HepG2 (cell line): ENCODE results near the gene BARX2. TPM values are rescaled to one million over a fixed set of nuclear protein-coding genes. Genes with fewer than 3 reads are reported as not detected.

Experiments
- ATF2 ChIP-seq: sonication (generic); formaldehyde crosslinking; IDR thresholded peaks from 2 replicates; pipeline ENCODE4 v1.4.0; 2020; ENCODE audit warnings: missing genetic modification reagents
- CENPBD1 ChIP-seq: sonication (generic); formaldehyde crosslinking; IDR thresholded peaks from 2 replicates; pipeline ENCODE4 v1.8.0; 2022; ENCODE audit warnings: missing genetic modification reagents, low read depth, mild to moderate bottlenecking, borderline replicate concordance
- DNMT1 ChIP-seq: sonication (generic); formaldehyde crosslinking; IDR thresholded peaks from 2 replicates; pipeline ENCODE4 v1.5.1; 2020; ENCODE audit warnings: mild to moderate bottlenecking, missing genetic modification reagents
- FLYWCH1 ChIP-seq: sonication (generic); formaldehyde crosslinking; IDR thresholded peaks from 2 replicates; pipeline ENCODE4 v1.8.1; 2023; ENCODE audit warnings: mild to moderate bottlenecking, missing genetic modification reagents
- GTF3A ChIP-seq: sonication (generic); formaldehyde crosslinking; conservative IDR thresholded peaks from 2 replicates; pipeline ENCODE4 v1.4.0; 2020; ENCODE audit warnings: mild to moderate bottlenecking, missing genetic modification reagents
- MIXL1 ChIP-seq: IDR thresholded peaks from 2 replicates; pipeline ENCODE4 v1.6.1; 2016
- NFE2L1 ChIP-seq: sonication (generic); formaldehyde crosslinking; IDR thresholded peaks from 2 replicates; pipeline ENCODE4 v1.4.0; 2020; ENCODE audit warnings: missing genetic modification reagents, mild to moderate bottlenecking, borderline replicate concordance
- NFRKB ChIP-seq: fragments of 450-650 bp; IDR thresholded peaks from 2 replicates; pipeline ENCODE4 v1.6.1; 2017
- NKX3-1 ChIP-seq: sonication (generic); formaldehyde crosslinking; IDR thresholded peaks from 2 replicates; pipeline ENCODE4 v1.5.0; 2020; ENCODE audit warnings: missing genetic modification reagents
- PCBP2 ChIP-seq: fragments of 200-400 bp; formaldehyde crosslinking; optimal IDR thresholded peaks from 2 replicates; pipeline ENCODE3; 2018; ENCODE audit warnings: low read length, low read depth; ENCODE audit not compliant: poor library complexity, severe bottlenecking
- POLR2AphosphoS5 ChIP-seq: IDR thresholded peaks from 2 replicates; pipeline ENCODE4 v1.6.1; 2012; ENCODE audit warnings: low read depth, low read length
- RFX5 ChIP-seq: IDR thresholded peaks from 2 replicates; pipeline ENCODE4 v1.6.1; 2011; ENCODE audit warnings: low read depth, low read length, improper control_type of control experiment
- RXRB ChIP-seq: IDR thresholded peaks from 2 replicates; pipeline ENCODE4 v1.6.1; 2016; ENCODE audit warnings: borderline replicate concordance, missing genetic modification reagents, missing compliant biosample characterization
- SETDB1 ChIP-seq: sonication (generic); formaldehyde crosslinking; IDR thresholded peaks from 2 replicates; pipeline ENCODE4 v1.5.1; 2020; ENCODE audit warnings: missing genetic modification reagents, mild to moderate bottlenecking, borderline replicate concordance
- SMYD3 ChIP-seq: sonication (generic); formaldehyde crosslinking; IDR thresholded peaks from 2 replicates; pipeline ENCODE4 v1.8.1; 2023; ENCODE audit warnings: mild to moderate bottlenecking, missing genetic modification reagents
- TEAD3 ChIP-seq: optimal IDR thresholded peaks from 2 replicates; pipeline ENCODE3; 2016; ENCODE audit warnings: borderline replicate concordance
- ZBED4 ChIP-seq: sonication (generic); formaldehyde crosslinking; IDR thresholded peaks from 2 replicates; pipeline ENCODE4 v1.4.0; 2020; ENCODE audit warnings: missing genetic modification reagents, borderline replicate concordance
- ZBTB46 ChIP-seq: sonication (generic); formaldehyde crosslinking; IDR thresholded peaks from 2 replicates; pipeline ENCODE4 v1.4.0; 2020; ENCODE audit warnings: mild to moderate bottlenecking, missing genetic modification reagents, borderline replicate concordance
- ZFY ChIP-seq: sonication (generic); formaldehyde crosslinking; IDR thresholded peaks from 2 replicates; pipeline ENCODE4 v1.4.0; 2020; ENCODE audit warnings: missing genetic modification reagents
- ZNF225 ChIP-seq: sonication (generic); formaldehyde crosslinking; IDR thresholded peaks from 2 replicates; pipeline ENCODE4 v1.4.0; 2020; ENCODE audit warnings: mild to moderate bottlenecking, missing genetic modification reagents
- ZNF281 ChIP-seq: sonication (generic); formaldehyde crosslinking; IDR thresholded peaks from 2 replicates; pipeline ENCODE4 v1.4.0; 2020; ENCODE audit warnings: missing genetic modification reagents, borderline replicate concordance
- ZNF557 ChIP-seq: sonication (generic); formaldehyde crosslinking; IDR thresholded peaks from 2 replicates; pipeline ENCODE4 v1.4.0; 2020; ENCODE audit warnings: missing genetic modification reagents
- polyA plus RNA-seq, 8 experiments: library from polyadenylated mRNA; depleted of rRNA in 3 of 8; stranded (reverse) in 7 of 8; unstranded in 1 of 8; fragments of >200 nt; fragmentation: Illumina TruSeq in 4 of 8; extraction: Trizol in 4 of 8; gene quantifications; 2 replicates each; pipeline versions ENCODE4 v1.2.1 to v1.2.3, GENCODE V29; 2011 to 2016; ENCODE audit warnings: low read depth in 4 of 8, missing spikeins in 1 of 8, mixed read lengths in 1 of 8; ENCODE audit not compliant: insufficient read depth in 1 of 8
- total RNA-seq, 5 experiments: library from RNA; depleted of rRNA; stranded (reverse); fragments of >200 nt; fragmentation: Illumina TruSeq; extraction: Trizol; gene quantifications; 2 replicates each; pipeline ENCODE4 v1.2.3, GENCODE V29; 2016; ENCODE audit warnings: low read depth in 1 of 5

The BARX2 gene
- total and polyA plus RNA-seq, 2 of the 13 experiments (the other 11 are each of a cell fraction or from before 2014, with no cell fraction given): not detected

- 0 out of 2 replicates have a peak, but pooled peaks have one; percentile 26 for TF ChIP-seq ZBED4 (CRISPR knock-in tag)
- no peak for TF ChIP-seq SMYD3 (CRISPR knock-in tag)
- no peak for TF ChIP-seq NFE2L1 (CRISPR knock-in tag)
- no peak for TF ChIP-seq DNMT1 (CRISPR knock-in tag)
- no peak for TF ChIP-seq ZNF225 (CRISPR knock-in tag)
- TF ChIP-seq RFX5: no peak
- TF ChIP-seq ATF2 (CRISPR knock-in tag): no peak
- no peak for TF ChIP-seq POLR2AphosphoS5
- TF ChIP-seq FLYWCH1: no peak
- no peak for TF ChIP-seq ZBTB46
- no peak for TF ChIP-seq ZNF557 (CRISPR knock-in tag)
- TF ChIP-seq CENPBD1 (CRISPR knock-in tag): no peak
- TF ChIP-seq TEAD3 (CRISPR knock-in tag): peak; percentile 88
- TF ChIP-seq ZNF281: no peak
- no peak for TF ChIP-seq ZFY (CRISPR knock-in tag)
- no peak for TF ChIP-seq SETDB1 (CRISPR knock-in tag)
- no peak for TF ChIP-seq PCBP2
- TF ChIP-seq NFRKB: no peak
- peak; percentile 38; the same call in 1 of the 2 replicates for TF ChIP-seq MIXL1 (CRISPR knock-in tag)
- TF ChIP-seq NKX3-1 (CRISPR knock-in tag): no peak
- TF ChIP-seq RXRB (CRISPR knock-in tag): peak; percentile 28; the same call in 1 of the 2 replicates
- no peak for TF ChIP-seq GTF3A (CRISPR knock-in tag)
Observed at GRCh38 chr11:129423426-129423825, 47.8 kb downstream of the BARX2 start (continued).
